GM11168 (cell line): ENCODE results near the gene IDE.

Experiments
- in situ Hi-C: fragments of 300-500 bp; cut with MboI; formaldehyde crosslinking; loops from one replicate; pipeline ENCODE4 v1.12.0; 2022; ENCODE audit warnings: low sequenced_read_pairs; ENCODE audit not compliant: unreplicated experiment

IDE gene

GRCh38 chr10:92569071-92569470 lies 4.8 kb downstream of the IDE start:
- in situ Hi-C loops: no loop called here

GRCh38 chr10:92567952-92568600 lies 5.8 kb downstream of the IDE start:
- in situ Hi-C loops: no loop called here

GRCh38 chr10:92562424-92562823 lies 11.5 kb downstream of the IDE start:
- in situ Hi-C loops: no loop called here

GRCh38 chr10:92559046-92559445 lies 14.8 kb downstream of the IDE start:
- in situ Hi-C loops: no loop called here

- in situ Hi-C loops: no loop called here
Measured at GRCh38 chr10:92553959-92554358, 19.9 kb downstream of the IDE start.

- in situ Hi-C loops: no loop called here
Measured at GRCh38 chr10:92552310-92552709, 21.6 kb downstream of the IDE start.

GRCh38 chr10:92550924-92551323 lies 23.0 kb downstream of the IDE start:
- in situ Hi-C loops: no loop called here

- in situ Hi-C loops: no loop called here
Measured at GRCh38 chr10:92547676-92548075, 26.2 kb downstream of the IDE start.

GRCh38 chr10:92545556-92545955 lies 28.3 kb downstream of the IDE start:
- in situ Hi-C loops: no loop called here

GRCh38 chr10:92544296-92544695 lies 29.6 kb downstream of the IDE start:
- in situ Hi-C loops: no loop called here

GRCh38 chr10:92542458-92542857 lies 31.4 kb downstream of the IDE start:
- in situ Hi-C loops: no loop called here

GRCh38 chr10:92541583-92541982 lies 32.3 kb downstream of the IDE start:
- in situ Hi-C loops: no loop called here

GRCh38 chr10:92538231-92538958 lies 35.5 kb downstream of the IDE start:
- in situ Hi-C loops: no loop called here

GRCh38 chr10:92530891-92531535 lies 42.9 kb downstream of the IDE start:
- in situ Hi-C loops: no loop called here

- in situ Hi-C loops: no loop called here
Measured at GRCh38 chr10:92530421-92530820, 43.5 kb downstream of the IDE start.

- in situ Hi-C loops: no loop called here
Measured at GRCh38 chr10:92527716-92528115, 46.2 kb downstream of the IDE start.

- in situ Hi-C loops: no loop called here
Measured at GRCh38 chr10:92523639-92524038, 50.3 kb downstream of the IDE start.

GRCh38 chr10:92517034-92517655 lies 56.7 kb downstream of the IDE start:
- in situ Hi-C loops: loop anchor here (5.0 kb wide), 1 partner anchor 55 kb away; the partner anchor contains the start of gene IDE

- in situ Hi-C loops: no loop called here
Measured at GRCh38 chr10:92508866-92509265, 65.0 kb downstream of the IDE start.

GRCh38 chr10:92506336-92506735 lies 67.6 kb downstream of the IDE start:
- in situ Hi-C loops: no loop called here

- in situ Hi-C loops: no loop called here
Measured at GRCh38 chr10:92505044-92505443, 68.8 kb downstream of the IDE start.
